ENCODE measurements around the gene ACSBG1. TPM values are rescaled to one million over a fixed set of nuclear protein-coding genes. Genes with fewer than 3 reads are reported as not detected.

ACSBG1 gene
- total RNA-seq, 3 donors from 2014 or later: 1.9 to 2.0 TPM; not detected in 1

- H3K27me3 ChIP-seq: no peaks in the 10 kb centered on the region
- peak overlapping the region; percentile 64 to 84 (median 72) for H3K4me3 ChIP-seq
- intact Hi-C loops (cut with DNase I; ENCODE audit: low total_unique reads): no loop called here
- no peak for DNase-seq (ENCODE audit: low spot score in 2 of 2)
- no peaks in the 10 kb centered on the region for H3K36me3 ChIP-seq
- TF ChIP-seq POLR2A (IDR thresholded peaks at IDR 0.05): no peak
- TF ChIP-seq, protein P1, sequence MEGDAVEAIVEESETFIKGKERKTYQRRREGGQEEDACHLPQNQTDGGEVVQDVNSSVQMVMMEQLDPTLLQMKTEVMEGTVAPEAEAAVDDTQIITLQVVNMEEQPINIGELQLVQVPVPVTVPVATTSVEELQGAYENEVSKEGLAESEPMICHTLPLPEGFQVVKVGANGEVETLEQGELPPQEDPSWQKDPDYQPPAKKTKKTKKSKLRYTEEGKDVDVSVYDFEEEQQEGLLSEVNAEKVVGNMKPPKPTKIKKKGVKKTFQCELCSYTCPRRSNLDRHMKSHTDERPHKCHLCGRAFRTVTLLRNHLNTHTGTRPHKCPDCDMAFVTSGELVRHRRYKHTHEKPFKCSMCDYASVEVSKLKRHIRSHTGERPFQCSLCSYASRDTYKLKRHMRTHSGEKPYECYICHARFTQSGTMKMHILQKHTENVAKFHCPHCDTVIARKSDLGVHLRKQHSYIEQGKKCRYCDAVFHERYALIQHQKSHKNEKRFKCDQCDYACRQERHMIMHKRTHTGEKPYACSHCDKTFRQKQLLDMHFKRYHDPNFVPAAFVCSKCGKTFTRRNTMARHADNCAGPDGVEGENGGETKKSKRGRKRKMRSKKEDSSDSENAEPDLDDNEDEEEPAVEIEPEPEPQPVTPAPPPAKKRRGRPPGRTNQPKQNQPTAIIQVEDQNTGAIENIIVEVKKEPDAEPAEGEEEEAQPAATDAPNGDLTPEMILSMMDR (IDR thresholded peaks at IDR 0.05): no peak
- TF ChIP-seq POLR2AphosphoS5 (IDR thresholded peaks at IDR 0.05): no peak
- peak overlapping the region; percentile 81 to 92 for H3K27ac ChIP-seq
- no peaks in the 10 kb centered on the region for H3K9me3 ChIP-seq
- no peaks in the 10 kb centered on the region for H3K4me1 ChIP-seq
Measured at GRCh38 chr15:78265137-78265460, 30.7 kb upstream of the ACSBG1 start.

DNA sequence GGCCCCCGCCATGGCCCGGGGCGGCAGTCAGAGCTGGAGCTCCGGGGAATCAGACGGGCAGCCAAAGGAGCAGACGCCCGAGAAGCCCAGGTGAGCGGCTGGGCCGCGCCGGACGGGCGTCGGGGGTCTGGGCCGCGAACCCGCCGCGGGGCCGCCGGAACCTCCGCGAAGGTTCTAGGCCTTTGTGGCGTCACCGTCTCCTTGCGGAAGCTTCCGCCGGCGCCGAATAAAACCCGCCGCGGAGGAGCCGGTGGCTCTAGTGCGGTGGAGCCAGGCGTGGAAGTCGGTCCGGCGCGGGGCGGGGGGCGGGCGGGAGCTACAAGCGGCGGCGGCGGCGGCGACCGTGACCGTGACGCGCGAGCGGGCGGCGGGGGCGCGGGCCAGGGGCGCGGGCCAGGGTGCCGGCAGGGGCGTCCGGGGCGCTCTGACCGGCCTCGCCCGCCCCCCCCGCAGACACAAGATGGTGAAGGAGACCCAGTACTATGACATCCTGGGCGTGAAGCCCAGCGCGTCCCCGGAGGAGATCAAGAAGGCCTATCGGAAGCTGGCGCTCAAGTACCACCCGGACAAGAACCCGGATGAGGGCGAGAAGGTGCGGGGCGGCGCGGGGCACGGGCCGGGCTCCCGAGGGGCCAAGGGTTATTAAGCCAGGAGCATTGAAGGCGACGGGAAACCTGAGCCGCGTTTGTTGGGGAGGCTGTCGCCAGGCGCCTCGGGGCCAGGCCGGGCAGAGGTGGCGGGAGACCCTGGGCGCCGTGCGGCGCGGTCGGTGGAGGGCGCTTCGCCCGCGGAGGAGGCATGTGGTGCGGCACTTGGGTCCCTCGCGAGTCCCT is 30.2 kb upstream of the ACSBG1 start, which contains the start of gene DNAJA4:
Gene DNAJA4, plus strand, starts transcription at position 259 of the 833 bp plus-strand sequence. Its CDS starts 202 bp downstream, at position 461.
- Histone ChIP-seq H3K36me3 (no peaks in the 10 kb centered on the region), H3K9me3 (no peaks in the 10 kb centered on the region), H3K4me3 (peak within 1 kb of the TSS; percentile 64 to 84 (median 72)), H3K4me1 (no peaks in the 10 kb centered on the region), H3K27me3 (no peaks in the 10 kb centered on the region), H3K27ac (peak within 1 kb of the TSS; percentile 81 to 92)
- TF ChIP-seq POLR2A (IDR thresholded peaks at IDR 0.05) (no peak), POLR2AphosphoS5 (IDR thresholded peaks at IDR 0.05) (peak in 2 of 3 donors; percentile 10 to 15)
- TF ChIP-seq, protein P1 (IDR thresholded peaks at IDR 0.05): no peak
- DNase-seq (ENCODE audit: low spot score in 2 of 2): peak; percentile 32 to 64
- intact Hi-C loops (cut with DNase I; ENCODE audit: low total_unique reads): no loop called here

- H3K9me3 ChIP-seq: no peaks in the 10 kb centered on the region
- H3K27ac ChIP-seq: peak overlapping the region; percentile 81 to 92
- no peaks in the 10 kb centered on the region for H3K36me3 ChIP-seq
- intact Hi-C loops (cut with DNase I; ENCODE audit: low total_unique reads): no loop called here
- peak overlapping the region; percentile 64 to 84 (median 72) for H3K4me3 ChIP-seq
- DNase-seq (ENCODE audit: low spot score in 2 of 2): no peak
- no peak for TF ChIP-seq POLR2A (IDR thresholded peaks at IDR 0.05)
- TF ChIP-seq, protein P1 (IDR thresholded peaks at IDR 0.05): no peak
- TF ChIP-seq POLR2AphosphoS5 (IDR thresholded peaks at IDR 0.05): no peak
- H3K4me1 ChIP-seq: no peaks in the 10 kb centered on the region
- no peaks in the 10 kb centered on the region for H3K27me3 ChIP-seq
Measured at GRCh38 chr15:78263907-78264303, 29.5 kb upstream of the ACSBG1 start.

DNA sequence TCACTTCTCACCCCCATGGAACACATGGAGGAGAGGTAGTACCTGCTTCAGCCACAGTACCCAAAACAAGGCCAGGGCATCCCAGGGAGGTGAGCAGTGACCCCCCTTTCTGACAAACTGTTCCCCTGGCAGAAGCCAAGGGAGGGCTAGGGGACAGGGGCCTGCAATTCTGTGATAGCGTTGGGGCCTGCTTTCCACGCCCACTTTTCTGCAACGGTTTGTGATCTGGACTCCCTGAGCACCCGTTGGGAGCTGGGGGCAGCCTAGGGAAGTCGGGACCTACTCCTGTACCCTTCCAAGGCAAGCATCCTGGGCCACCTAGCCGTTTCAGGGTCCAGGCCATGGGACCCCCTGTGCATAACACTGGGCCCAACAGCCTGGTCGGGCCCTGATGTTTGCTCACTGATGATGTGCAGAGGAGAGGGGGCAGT is 29.0 kb upstream of the ACSBG1 start:
- no peaks in the 10 kb centered on the region for H3K27me3 ChIP-seq
- intact Hi-C loops (cut with DNase I; ENCODE audit: low total_unique reads): no loop called here
- H3K27ac ChIP-seq: no peak overlapping the region
- no peaks in the 10 kb centered on the region for H3K36me3 ChIP-seq
- H3K4me1 ChIP-seq: no peaks in the 10 kb centered on the region
- H3K4me3 ChIP-seq: no peak overlapping the region
- DNase-seq (ENCODE audit: low spot score in 2 of 2): no peak
- no peaks in the 10 kb centered on the region for H3K9me3 ChIP-seq
- TF ChIP-seq, protein P1 (IDR thresholded peaks at IDR 0.05): no peak
- TF ChIP-seq POLR2A (IDR thresholded peaks at IDR 0.05) (no peak), POLR2AphosphoS5 (IDR thresholded peaks at IDR 0.05) (no peak)

- Histone ChIP-seq H3K27ac (no peak overlapping the region), H3K4me1 (no peaks in the 10 kb centered on the region), H3K27me3 (no peaks in the 10 kb centered on the region), H3K9me3 (no peaks in the 10 kb centered on the region), H3K36me3 (no peaks in the 10 kb centered on the region), H3K4me3 (no peak overlapping the region)
- DNase-seq (ENCODE audit: low spot score in 2 of 2): no peak
- TF ChIP-seq POLR2AphosphoS5 (IDR thresholded peaks at IDR 0.05): no peak
- intact Hi-C loops (cut with DNase I; ENCODE audit: low total_unique reads): no loop called here
Measured at GRCh38 chr15:78261062-78261461, 26.7 kb upstream of the ACSBG1 start.

All from breast epithelium (tissue), 4 donors.